Measurements from ENCODE around the gene BMP2.

DNA sequence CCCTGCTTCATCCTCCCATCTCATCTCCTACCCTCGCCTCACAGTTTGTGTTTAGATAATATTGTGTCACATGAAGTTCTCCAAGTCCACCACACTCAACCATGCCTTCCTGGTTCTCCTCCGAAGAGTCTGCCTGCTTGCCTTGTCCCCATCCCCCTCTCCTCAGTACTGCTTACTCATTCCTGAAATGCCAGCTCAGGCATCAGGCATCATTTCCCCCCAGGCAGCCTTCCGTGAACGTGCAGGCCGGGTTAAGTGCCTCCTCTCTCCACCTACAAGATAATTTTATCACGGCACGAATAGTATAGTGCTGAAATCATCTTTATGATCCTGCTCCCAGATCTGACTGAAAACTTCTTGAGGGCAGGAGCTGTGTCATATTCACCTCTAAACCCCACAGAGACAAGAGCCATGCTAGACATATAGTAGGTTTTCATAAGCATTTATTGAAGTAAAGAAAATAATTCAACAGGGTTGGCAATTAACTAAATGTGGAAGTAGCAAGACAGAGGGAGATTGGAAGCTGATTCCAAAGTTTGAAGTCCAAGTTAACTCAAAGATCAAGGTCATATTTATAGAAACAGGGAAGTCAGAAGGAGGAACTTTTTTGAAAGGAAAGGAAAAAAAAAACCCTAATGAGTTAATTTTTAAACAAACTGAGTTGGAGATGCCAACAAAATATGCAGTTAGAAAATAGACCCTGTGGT, 48.7 kb upstream of the BMP2 start:
- TF ChIP-seq, protein P1, sequence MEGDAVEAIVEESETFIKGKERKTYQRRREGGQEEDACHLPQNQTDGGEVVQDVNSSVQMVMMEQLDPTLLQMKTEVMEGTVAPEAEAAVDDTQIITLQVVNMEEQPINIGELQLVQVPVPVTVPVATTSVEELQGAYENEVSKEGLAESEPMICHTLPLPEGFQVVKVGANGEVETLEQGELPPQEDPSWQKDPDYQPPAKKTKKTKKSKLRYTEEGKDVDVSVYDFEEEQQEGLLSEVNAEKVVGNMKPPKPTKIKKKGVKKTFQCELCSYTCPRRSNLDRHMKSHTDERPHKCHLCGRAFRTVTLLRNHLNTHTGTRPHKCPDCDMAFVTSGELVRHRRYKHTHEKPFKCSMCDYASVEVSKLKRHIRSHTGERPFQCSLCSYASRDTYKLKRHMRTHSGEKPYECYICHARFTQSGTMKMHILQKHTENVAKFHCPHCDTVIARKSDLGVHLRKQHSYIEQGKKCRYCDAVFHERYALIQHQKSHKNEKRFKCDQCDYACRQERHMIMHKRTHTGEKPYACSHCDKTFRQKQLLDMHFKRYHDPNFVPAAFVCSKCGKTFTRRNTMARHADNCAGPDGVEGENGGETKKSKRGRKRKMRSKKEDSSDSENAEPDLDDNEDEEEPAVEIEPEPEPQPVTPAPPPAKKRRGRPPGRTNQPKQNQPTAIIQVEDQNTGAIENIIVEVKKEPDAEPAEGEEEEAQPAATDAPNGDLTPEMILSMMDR (IDR thresholded peaks at IDR 0.05; ENCODE audit: insufficient read depth, low read length, poor library complexity, severe bottlenecking) = no peak
- TF ChIP-seq EZH2phosphoT487 (conservative IDR thresholded peaks at IDR 0.05; ENCODE audit: low read length) = no peak
